Measurements from ENCODE around the gene SV2C.

Gene SV2C

DNA sequence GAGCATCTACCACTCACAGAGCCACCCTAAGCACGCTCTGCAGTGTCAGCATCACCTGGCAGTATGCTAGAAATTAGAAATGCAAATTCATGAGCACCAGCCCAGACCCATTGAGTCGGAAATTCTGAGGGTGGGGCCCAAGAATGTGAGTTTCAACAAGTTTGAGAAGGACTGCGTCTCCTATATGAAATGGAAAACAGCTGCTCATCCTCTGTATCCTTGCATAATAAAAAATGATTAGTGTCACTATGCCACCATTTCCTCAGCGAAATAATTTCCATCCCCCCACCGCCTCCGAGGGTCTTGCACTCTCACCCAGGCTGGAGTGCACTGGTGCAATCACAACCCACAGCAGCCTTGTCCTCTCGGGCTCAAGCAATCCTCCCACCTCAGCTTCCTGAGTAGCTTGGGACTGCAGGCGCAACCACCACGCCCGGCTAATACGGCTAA, 318.6 kb downstream of the SV2C start:
- in situ Hi-C loops (cut with HindIII; ENCODE audit: low sequenced_read_pairs) = no loop called here

DNA sequence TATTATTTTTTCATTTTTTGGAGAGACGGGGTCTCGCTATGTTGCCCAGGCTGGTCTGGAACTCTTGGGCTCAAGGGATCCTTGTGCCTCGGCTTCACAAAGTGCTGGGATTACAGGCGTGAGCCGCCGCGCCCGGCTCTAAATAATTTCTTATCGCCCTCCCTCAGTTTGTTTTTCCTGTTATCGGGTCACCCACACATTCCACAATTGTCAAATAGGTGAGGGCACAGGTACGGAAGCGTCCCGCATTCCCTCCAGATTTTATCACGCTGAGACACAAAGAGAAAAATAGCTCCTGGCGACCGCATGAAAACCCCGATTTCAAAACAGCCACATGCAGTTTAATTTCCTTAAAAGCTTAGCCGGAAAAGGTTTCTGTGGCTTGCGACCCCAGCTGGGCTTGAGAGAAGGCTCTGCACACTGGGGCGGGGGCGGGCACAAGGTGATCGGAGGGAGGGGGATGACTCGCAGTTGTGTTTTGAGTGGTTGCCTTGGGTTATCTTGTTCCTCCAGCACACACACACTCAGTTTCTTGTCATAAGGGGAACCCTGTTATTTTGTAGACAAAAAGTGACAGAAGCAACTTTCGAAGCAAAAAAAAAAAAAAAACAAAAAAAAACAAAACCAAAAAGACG, 319.2 kb downstream of the SV2C start:
- in situ Hi-C loops (cut with HindIII; ENCODE audit: low sequenced_read_pairs) = no loop called here

DNA sequence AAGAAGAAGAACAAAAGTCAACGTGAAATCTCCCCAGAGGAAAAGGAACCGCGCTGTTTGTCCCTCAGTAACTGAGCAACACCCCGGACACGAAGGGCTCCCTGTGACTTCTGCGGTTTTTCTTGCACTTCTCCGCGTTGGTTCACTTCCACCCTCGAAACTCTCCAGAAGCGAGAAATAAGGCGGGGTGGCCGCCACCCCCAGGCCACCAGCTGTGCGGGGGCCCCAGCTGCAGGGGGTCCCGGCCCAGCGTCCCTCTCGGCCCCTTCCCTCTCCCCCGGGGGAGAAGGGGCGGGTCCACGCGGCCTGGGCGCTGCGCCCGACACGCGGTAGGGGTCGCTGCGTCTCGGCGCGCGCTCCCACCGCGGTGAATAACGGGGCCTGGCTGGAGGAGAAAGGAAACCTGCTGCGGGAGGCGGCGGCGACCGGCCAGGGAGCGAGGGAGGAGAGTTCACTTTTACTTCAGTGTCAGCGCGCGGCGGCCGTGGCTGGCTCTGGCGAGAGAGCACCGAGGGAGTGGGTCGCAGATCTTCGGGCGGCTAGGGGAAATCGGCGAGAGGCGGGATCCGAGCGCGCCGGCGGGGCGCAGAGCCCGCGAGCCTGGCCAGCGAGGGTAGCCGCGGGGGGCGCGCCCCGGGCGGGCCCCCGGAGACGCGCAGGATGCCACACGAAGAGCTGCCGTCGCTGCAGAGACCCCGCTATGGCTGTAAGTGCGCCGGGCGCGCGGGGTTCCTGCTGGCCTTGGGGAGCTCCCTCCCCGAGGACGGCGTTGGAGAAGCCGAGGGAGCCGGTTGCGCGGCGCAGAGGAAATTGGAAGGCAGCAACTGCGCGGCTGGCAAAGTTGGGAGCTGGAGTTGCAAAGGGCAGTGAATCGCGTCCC, 319.9 kb downstream of the SV2C start, which contains the start of gene IQGAP2:
IQGAP2 (plus strand) TSS at position 400 of the 880 bp plus-strand sequence; CDS start at position 661, 261 bp downstream.
- in situ Hi-C loops (cut with HindIII; ENCODE audit: low sequenced_read_pairs) = no loop called here
